HepG2 (cell line): Measurements from ENCODE around the gene ATP6V0A1. TPM values are rescaled to one million over a fixed set of nuclear protein-coding genes. Genes with fewer than 3 reads are reported as not detected.

ENCODE experiments used
- ASH2L ChIP-seq: fragments of 300-600, 200-600 bp; sonication (generic); IDR thresholded peaks from 2 replicates; pipeline ENCODE4 v1.7.0; 2017; ENCODE audit warnings: low read depth, mild to moderate bottlenecking, moderate library complexity, mixed read lengths, low read length; ENCODE audit not compliant: insufficient read length
- ESRRA ChIP-seq: sonication (generic); formaldehyde crosslinking; IDR thresholded peaks from 2 replicates; pipeline ENCODE4 v1.5.1; 2020; ENCODE audit warnings: mild to moderate bottlenecking, low read depth, missing genetic modification reagents
- HOXA3 ChIP-seq: sonication (generic); formaldehyde crosslinking; IDR thresholded peaks from 2 replicates; pipeline ENCODE4 v1.5.0; 2020; ENCODE audit warnings: missing genetic modification reagents
- KLF13 ChIP-seq: sonication (generic); formaldehyde crosslinking; IDR thresholded peaks from 2 replicates; pipeline ENCODE4 v1.4.0; 2020; ENCODE audit warnings: mild to moderate bottlenecking, missing genetic modification reagents
- MAF1 ChIP-seq: sonication (generic); formaldehyde crosslinking; IDR thresholded peaks from 2 replicates; pipeline ENCODE4 v1.5.0; 2020; ENCODE audit warnings: missing genetic modification reagents, borderline replicate concordance
- MED1 ChIP-seq: sonication (generic); formaldehyde crosslinking; IDR thresholded peaks from 2 replicates; pipeline ENCODE4 v1.4.0; 2020; ENCODE audit warnings: missing genetic modification reagents
- MTA1 ChIP-seq: sonication (generic); formaldehyde crosslinking; IDR thresholded peaks from 2 replicates; pipeline ENCODE4 v1.4.0; 2020; ENCODE audit warnings: missing genetic modification reagents, mild to moderate bottlenecking, borderline replicate concordance
- NCOR1 ChIP-seq: fragments of 200-600 bp; sonication (generic); IDR thresholded peaks from 2 replicates; pipeline ENCODE4 v1.7.0; 2017; ENCODE audit warnings: antibody characterized with exemption, low read length, borderline replicate concordance
- NFKB2 ChIP-seq: sonication (generic); formaldehyde crosslinking; IDR thresholded peaks from 2 replicates; pipeline ENCODE4 v1.4.0; 2020; ENCODE audit warnings: missing genetic modification reagents, borderline replicate concordance
- NR2C2 ChIP-seq: sonication (generic); formaldehyde crosslinking; IDR thresholded peaks from 2 replicates; pipeline ENCODE4 v1.4.0; 2020; ENCODE audit warnings: missing genetic modification reagents, mild to moderate bottlenecking, moderate library complexity, borderline replicate concordance
- NR2F2 ChIP-seq: IDR thresholded peaks from 2 replicates; pipeline ENCODE4 v1.6.1; 2012; ENCODE audit warnings: low read depth, inconsistent platforms, borderline replicate concordance
- PPARG ChIP-seq: conservative IDR thresholded peaks from 2 replicates; pipeline ENCODE4 v1.6.1; 2016; ENCODE audit warnings: missing biosample characterization, missing genetic modification reagents
- RARA ChIP-seq: IDR thresholded peaks from 2 replicates; pipeline ENCODE4 v1.6.1; 2016; ENCODE audit warnings: missing genetic modification reagents, missing compliant biosample characterization
- SETDB1 ChIP-seq: sonication (generic); formaldehyde crosslinking; IDR thresholded peaks from 2 replicates; pipeline ENCODE4 v1.5.1; 2020; ENCODE audit warnings: missing genetic modification reagents, mild to moderate bottlenecking, borderline replicate concordance
- SP1 ChIP-seq, 2 experiments: fragments of 450-650 bp in 1 of 2; sonication (generic) in 1 of 2; formaldehyde crosslinking in 1 of 2; IDR thresholded peaks; 2 replicates each; pipeline versions ENCODE4 v1.4.0 to v1.6.1; 2016 to 2020; ENCODE audit warnings: missing genetic modification reagents in 1 of 2
- SRF ChIP-seq: IDR thresholded peaks from 2 replicates; pipeline ENCODE4 v1.6.1; 2011; ENCODE audit warnings: mild to moderate bottlenecking, low read depth, low read length, moderate library complexity
- TBX2 ChIP-seq: sonication (generic); formaldehyde crosslinking; IDR thresholded peaks from 2 replicates; pipeline ENCODE4 v1.5.0; 2020; ENCODE audit warnings: missing genetic modification reagents, mild to moderate bottlenecking, borderline replicate concordance
- ZNF263 ChIP-seq: sonication (generic); formaldehyde crosslinking; IDR thresholded peaks from 2 replicates; pipeline ENCODE4 v1.4.0; 2020; ENCODE audit warnings: missing genetic modification reagents
- ZNF451 ChIP-seq: sonication (generic); formaldehyde crosslinking; IDR thresholded peaks from 2 replicates; pipeline ENCODE4 v1.5.0; 2020; ENCODE audit warnings: mild to moderate bottlenecking, missing genetic modification reagents
- ZNF564 ChIP-seq: sonication (generic); formaldehyde crosslinking; IDR thresholded peaks from 2 replicates; pipeline ENCODE4 v1.8.1; 2023; ENCODE audit warnings: mild to moderate bottlenecking, missing genetic modification reagents
- polyA plus RNA-seq, 8 experiments: library from polyadenylated mRNA; depleted of rRNA in 3 of 8; stranded (reverse) in 7 of 8; unstranded in 1 of 8; fragments of >200 nt; fragmentation: Illumina TruSeq in 4 of 8; extraction: Trizol in 4 of 8; gene quantifications; 2 replicates each; pipeline versions ENCODE4 v1.2.1 to v1.2.3, GENCODE V29; 2011 to 2016; ENCODE audit warnings: low read depth in 4 of 8, missing spikeins in 1 of 8, mixed read lengths in 1 of 8; ENCODE audit not compliant: insufficient read depth in 1 of 8
- total RNA-seq, 5 experiments: library from RNA; depleted of rRNA; stranded (reverse); fragments of >200 nt; fragmentation: Illumina TruSeq; extraction: Trizol; gene quantifications; 2 replicates each; pipeline ENCODE4 v1.2.3, GENCODE V29; 2016; ENCODE audit warnings: low read depth in 1 of 5
- TF ChIP-seq, protein P1 (sequence below): IDR thresholded peaks from 2 replicates; pipeline ENCODE4 v1.4.0; 2020; ENCODE audit warnings: mild to moderate bottlenecking, missing genetic modification reagents
- TF ChIP-seq, protein P2 (sequence below): sonication (generic); formaldehyde crosslinking; IDR thresholded peaks from 2 replicates; pipeline ENCODE4 v1.8.1; 2022; ENCODE audit warnings: low read depth, mild to moderate bottlenecking, missing genetic modification reagents

The ATP6V0A1 gene
- total and polyA plus RNA-seq, 2 of the 13 experiments (the other 11 are each of a cell fraction or from before 2014, with no cell fraction given) = 27.9 to 54.1 TPM

DNA sequence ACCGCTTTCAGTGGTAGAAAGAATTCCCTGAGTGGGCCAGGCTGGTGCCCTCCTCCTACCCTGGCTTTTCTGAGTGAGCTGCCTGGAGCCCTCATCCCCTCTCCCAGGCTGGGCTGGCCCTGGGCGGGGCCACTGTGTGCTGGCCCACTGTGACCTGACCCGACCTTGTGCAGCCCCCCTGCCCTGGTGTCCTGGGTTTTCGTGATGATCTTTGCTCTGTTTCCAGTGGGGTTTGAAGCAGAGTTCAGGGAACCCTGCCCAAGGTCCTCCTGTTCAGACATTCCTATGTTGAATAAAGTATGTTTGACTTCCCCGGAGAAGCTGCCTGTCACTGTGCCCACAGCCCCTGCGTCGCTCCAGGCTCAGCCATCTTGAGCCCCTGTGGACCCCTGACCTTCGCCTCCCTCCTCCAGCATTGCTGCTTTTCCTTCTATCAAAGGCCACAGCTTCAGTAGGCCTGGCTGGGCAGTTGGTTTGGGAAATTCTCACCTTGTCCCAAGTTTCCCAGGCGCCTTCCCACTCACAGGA is 63.6 kb downstream of the ATP6V0A1 start (continued):
- TF ChIP-seq PPARG (CRISPR knock-in tag) = peak; percentile 53; the same call in 1 of the 2 replicates
- TF ChIP-seq MAF1 = no peak
- no peak for TF ChIP-seq ZNF451 (CRISPR knock-in tag)
- TF ChIP-seq SETDB1 = 0 out of 2 replicates have a peak, but pooled peaks have one; percentile 6
- peak; percentile 78 for TF ChIP-seq NR2F2
- TF ChIP-seq KLF13 = no peak
- TF ChIP-seq SRF = no peak
- peak; percentile 28; the same call in 1 of the 2 replicates for TF ChIP-seq NFKB2 (CRISPR knock-in tag)
- TF ChIP-seq MED1 (CRISPR knock-in tag) = peak; percentile 55; the same call in 1 of the 2 replicates
- TF ChIP-seq ESRRA = peak; percentile 94
- TF ChIP-seq, protein P1, sequence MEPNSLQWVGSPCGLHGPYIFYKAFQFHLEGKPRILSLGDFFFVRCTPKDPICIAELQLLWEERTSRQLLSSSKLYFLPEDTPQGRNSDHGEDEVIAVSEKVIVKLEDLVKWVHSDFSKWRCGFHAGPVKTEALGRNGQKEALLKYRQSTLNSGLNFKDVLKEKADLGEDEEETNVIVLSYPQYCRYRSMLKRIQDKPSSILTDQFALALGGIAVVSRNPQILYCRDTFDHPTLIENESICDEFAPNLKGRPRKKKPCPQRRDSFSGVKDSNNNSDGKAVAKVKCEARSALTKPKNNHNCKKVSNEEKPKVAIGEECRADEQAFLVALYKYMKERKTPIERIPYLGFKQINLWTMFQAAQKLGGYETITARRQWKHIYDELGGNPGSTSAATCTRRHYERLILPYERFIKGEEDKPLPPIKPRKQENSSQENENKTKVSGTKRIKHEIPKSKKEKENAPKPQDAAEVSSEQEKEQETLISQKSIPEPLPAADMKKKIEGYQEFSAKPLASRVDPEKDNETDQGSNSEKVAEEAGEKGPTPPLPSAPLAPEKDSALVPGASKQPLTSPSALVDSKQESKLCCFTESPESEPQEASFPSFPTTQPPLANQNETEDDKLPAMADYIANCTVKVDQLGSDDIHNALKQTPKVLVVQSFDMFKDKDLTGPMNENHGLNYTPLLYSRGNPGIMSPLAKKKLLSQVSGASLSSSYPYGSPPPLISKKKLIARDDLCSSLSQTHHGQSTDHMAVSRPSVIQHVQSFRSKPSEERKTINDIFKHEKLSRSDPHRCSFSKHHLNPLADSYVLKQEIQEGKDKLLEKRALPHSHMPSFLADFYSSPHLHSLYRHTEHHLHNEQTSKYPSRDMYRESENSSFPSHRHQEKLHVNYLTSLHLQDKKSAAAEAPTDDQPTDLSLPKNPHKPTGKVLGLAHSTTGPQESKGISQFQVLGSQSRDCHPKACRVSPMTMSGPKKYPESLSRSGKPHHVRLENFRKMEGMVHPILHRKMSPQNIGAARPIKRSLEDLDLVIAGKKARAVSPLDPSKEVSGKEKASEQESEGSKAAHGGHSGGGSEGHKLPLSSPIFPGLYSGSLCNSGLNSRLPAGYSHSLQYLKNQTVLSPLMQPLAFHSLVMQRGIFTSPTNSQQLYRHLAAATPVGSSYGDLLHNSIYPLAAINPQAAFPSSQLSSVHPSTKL (CRISPR knock-in tag) = peak; percentile 54; the same call in 1 of the 2 replicates
- peak; percentile 25; the same call in 1 of the 2 replicates for TF ChIP-seq TBX2 (CRISPR knock-in tag)
- TF ChIP-seq HOXA3 (CRISPR knock-in tag) = peak; percentile 74
- TF ChIP-seq MTA1 (CRISPR knock-in tag) = peak; percentile 79; the same call in 1 of the 2 replicates
- TF ChIP-seq SP1 (IDR thresholded peaks at IDR 0.05) = no peak
- TF ChIP-seq SP1 (CRISPR knock-in tag; IDR thresholded peaks at IDR 0.05) = no peak
- TF ChIP-seq ZNF263 (CRISPR knock-in tag) = peak; percentile 43; the same call in 1 of the 2 replicates
- peak; percentile 96 for TF ChIP-seq ZNF564 (CRISPR knock-in tag)
- TF ChIP-seq NR2C2 (CRISPR knock-in tag) = peak; percentile 57; the same call in 1 of the 2 replicates
- TF ChIP-seq, protein P2, sequence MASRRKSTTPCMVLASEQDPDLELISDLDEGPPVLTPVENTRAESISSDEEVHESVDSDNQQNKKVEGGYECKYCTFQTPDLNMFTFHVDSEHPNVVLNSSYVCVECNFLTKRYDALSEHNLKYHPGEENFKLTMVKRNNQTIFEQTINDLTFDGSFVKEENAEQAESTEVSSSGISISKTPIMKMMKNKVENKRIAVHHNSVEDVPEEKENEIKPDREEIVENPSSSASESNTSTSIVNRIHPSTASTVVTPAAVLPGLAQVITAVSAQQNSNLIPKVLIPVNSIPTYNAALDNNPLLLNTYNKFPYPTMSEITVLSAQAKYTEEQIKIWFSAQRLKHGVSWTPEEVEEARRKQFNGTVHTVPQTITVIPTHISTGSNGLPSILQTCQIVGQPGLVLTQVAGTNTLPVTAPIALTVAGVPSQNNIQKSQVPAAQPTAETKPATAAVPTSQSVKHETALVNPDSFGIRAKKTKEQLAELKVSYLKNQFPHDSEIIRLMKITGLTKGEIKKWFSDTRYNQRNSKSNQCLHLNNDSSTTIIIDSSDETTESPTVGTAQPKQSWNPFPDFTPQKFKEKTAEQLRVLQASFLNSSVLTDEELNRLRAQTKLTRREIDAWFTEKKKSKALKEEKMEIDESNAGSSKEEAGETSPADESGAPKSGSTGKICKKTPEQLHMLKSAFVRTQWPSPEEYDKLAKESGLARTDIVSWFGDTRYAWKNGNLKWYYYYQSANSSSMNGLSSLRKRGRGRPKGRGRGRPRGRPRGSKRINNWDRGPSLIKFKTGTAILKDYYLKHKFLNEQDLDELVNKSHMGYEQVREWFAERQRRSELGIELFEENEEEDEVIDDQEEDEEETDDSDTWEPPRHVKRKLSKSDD = peak; percentile 43; the same call in 1 of the 2 replicates
- peak; percentile 87 for TF ChIP-seq RARA (CRISPR knock-in tag)
- TF ChIP-seq NCOR1 = peak; percentile 87
- TF ChIP-seq ASH2L = peak; percentile 10
